Measurements from ENCODE around the gene FER.

DNA sequence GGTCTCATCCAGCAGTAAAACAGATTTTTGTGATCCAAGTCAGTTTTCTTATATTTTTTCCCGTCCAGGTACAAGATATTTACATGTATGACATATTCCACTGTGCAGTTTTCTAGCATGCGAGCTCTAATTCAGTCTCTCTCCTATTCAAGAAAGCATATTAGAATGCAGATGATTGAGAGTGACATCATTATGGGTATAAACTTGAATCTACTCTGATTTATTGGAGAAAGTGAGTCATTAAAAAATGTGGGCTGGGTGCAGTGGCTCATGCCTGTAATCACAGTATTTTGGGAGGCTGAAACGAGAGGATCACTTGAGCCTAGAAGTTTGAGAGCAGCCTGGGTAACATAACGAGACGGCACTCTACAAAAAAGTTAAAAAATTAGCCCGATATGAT lies 6.2 kb downstream of the FER start:
- TF ChIP-seq, protein P1, sequence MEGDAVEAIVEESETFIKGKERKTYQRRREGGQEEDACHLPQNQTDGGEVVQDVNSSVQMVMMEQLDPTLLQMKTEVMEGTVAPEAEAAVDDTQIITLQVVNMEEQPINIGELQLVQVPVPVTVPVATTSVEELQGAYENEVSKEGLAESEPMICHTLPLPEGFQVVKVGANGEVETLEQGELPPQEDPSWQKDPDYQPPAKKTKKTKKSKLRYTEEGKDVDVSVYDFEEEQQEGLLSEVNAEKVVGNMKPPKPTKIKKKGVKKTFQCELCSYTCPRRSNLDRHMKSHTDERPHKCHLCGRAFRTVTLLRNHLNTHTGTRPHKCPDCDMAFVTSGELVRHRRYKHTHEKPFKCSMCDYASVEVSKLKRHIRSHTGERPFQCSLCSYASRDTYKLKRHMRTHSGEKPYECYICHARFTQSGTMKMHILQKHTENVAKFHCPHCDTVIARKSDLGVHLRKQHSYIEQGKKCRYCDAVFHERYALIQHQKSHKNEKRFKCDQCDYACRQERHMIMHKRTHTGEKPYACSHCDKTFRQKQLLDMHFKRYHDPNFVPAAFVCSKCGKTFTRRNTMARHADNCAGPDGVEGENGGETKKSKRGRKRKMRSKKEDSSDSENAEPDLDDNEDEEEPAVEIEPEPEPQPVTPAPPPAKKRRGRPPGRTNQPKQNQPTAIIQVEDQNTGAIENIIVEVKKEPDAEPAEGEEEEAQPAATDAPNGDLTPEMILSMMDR (IDR thresholded peaks at IDR 0.05): no peak
- no peak for TF ChIP-seq POLR2A (IDR thresholded peaks at IDR 0.05)
